Measurements from ENCODE around the gene ATG2A.

ATG2A gene

DNA sequence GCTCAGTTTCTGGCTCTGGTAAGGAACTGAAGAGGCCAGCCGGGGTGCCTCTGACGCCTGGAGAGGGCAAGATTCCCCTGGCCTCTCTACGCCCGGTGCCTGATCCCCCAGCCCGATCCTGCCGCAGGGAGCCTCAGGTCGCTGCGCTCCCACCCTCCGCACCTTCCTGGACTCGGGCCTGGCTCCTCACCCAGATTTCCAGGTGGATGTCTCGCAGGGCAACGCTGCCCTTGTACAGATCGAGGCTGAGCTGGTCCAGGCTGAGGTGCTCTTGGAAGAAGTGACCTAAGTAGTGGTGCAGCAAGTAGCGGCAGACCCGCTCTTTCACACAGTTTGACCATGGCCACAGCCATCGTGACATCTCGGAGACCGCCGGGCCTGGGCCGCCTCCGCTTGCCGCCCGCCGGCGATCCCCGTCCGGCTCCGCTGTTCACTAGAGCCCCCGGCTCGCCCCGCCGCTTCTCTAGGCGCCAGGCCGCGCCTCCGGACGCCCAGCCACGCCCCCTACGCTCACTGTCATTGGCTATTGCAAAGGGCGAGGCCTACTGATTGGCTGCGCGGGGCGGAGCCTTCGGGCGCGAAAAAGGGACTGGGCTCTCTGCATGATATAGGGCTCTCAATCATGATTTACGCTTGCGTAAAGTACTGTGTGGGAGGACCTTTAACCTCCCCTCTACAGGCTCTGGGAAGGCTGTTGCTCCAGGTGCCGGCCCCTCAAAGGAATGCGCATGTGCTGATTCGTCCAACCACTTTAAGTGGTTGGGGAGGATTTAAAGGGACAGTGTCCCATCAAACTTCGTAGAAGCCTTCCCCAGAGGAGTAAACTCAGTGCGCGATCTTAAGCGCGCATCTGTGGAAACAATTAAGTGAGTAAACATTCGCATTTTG is at the start of gene ATG2A:
Gene ATG2A (minus strand): TSS at position 435 of the 888 bp plus-strand sequence. CDS start 74 bp downstream, at position 361.
- DNase-seq, result peak; percentile 95 to 100 (median 99)
- intact Hi-C loops (cut with DNase I), result loop anchor here (2.0 kb wide), 1 partner anchor 110 kb away; the partner anchor contains the start of gene SNX15

DNA sequence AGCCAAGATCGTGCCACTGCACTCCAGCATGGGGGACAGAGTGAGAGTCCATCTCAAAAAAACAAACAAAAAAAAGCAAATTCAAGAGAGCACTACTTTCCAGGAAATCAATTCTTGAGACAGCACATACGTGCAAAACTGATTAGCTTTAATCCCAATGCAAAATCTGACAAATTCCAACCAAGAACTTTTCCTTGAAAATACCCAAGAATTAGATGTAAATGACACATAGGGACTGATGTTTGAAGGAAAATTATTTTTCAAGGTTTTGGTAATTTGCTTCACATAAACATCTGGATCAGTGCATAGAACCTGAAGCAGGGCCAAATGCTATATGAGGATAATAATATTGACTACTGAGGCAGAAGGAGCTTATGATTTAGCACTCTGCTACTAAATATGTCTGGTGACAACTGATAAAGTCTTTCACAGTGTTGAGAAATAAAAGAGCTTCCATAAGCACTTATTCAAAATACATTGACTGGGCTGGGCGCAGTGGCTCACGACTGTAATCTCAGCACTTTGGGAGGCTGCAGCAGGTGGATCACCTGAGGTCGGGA is 46.1 kb upstream of the ATG2A start:
- DNase-seq, result no peak

DNA sequence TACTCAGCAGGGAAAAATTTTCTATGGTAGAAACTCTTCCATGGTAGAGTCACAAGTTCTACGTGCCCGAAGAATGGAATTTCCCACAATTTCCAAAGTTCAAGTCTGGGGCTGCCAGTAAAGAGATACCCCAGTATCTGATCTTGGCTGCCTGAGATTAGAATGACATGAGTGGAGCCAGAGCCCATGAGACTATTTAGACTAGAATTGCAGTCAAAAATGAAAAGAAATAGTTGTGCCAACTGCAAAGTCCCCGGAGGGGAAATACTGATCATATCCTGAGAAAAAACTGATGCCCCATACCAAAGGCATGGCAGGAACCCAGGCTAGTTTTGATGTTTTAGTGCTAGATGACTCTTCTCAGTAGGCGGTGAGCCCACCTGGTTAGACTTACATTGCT is 43.7 kb upstream of the ATG2A start:
- intact Hi-C loops (cut with DNase I), result no loop called here
- no peak for DNase-seq

More for the DNA sequence above, 46.1 kb upstream of the ATG2A start:
- intact Hi-C loops (cut with DNase I), result no loop called here

DNA sequence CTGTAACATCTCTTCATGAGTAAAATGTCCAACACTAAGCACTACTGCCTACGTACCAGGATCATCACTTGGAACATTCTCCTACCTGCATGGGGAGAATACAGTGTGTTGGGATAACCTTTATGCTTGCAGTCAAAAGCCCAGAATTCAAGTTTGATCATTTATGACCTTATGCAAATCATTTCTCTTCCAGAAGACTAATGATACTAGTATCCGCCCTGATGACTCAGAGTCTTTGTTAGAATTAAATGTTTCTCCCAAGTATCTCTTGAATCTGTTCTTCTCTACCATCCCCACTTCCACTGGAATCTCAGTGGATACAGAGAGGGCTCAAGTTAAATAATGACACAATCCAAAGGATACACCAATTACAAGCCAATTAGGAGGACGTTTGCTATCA is 42.5 kb upstream of the ATG2A start:
- intact Hi-C loops (cut with DNase I), result no loop called here
- DNase-seq, result no peak

DNA sequence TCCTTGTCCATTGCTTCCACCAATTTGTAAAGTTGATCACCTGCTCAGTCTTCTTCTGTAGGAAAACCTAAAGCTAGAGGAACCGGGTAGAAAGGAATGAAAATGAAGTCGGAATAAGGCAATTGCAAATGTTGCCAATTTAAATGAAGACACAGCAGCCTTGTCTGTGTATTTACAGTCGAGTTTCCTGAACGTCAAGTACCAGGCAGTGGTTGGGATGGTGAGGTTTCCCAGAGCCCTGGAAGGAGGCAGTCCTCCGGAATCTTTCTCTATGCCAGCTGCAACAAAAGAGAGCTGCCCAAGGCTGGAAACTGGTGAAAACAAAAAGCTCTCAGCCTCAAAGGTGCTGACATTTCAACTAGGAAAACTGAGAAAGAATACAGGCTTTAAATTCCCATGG is 37.2 kb upstream of the ATG2A start:
- DNase-seq, result no peak
- intact Hi-C loops (cut with DNase I), result no loop called here

DNA sequence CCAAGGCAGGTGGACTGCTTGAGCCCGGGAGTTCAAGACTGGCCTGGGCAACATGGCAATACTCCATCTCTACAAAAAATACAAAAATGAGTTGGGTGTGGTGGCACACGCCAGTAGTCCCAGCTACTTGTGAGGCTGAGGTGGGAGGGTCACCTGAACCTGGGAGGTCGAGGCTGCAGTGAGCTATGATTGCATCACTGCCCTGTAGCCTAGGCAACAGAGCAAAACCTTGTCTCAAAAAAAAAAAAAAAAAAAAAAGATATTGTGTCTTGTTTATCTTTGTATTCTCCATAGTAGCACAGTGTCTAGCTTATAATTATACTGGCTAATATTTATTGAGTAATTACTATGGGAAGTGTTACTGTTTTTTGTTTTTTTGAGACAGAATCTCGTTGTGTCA is 34.5 kb upstream of the ATG2A start:
- intact Hi-C loops (cut with DNase I), result no loop called here
- no peak for DNase-seq

DNA sequence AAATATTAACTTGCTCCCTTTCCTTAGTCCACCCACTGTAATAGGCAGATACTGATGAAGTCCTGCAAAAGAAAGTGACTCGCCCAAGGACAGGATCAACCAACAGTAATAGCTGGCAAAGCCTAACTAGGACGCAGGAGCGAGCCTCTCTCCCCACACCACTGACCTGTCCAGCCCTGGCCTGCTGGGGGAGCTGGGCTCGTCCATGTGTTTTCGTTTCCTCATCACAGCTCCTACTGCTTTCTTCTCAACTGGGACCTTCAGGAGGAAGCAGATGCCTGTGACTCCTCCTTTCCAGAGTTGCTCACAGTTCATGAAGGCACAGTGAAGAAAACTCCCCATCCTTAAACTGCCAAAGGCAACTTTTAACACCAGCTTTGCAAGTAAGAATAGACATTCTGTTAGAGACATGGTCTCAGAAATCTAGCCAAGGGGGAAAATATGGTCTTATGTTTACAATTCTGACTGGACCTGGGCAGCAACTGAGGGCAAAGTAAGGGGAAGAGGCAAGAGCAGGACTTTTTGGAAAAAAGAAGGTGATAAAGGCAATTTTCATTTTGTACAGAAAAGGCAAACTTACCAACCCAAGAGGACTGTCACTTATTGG is 30.3 kb upstream of the ATG2A start:
- DNase-seq, result no peak
- intact Hi-C loops (cut with DNase I), result no loop called here

DNA sequence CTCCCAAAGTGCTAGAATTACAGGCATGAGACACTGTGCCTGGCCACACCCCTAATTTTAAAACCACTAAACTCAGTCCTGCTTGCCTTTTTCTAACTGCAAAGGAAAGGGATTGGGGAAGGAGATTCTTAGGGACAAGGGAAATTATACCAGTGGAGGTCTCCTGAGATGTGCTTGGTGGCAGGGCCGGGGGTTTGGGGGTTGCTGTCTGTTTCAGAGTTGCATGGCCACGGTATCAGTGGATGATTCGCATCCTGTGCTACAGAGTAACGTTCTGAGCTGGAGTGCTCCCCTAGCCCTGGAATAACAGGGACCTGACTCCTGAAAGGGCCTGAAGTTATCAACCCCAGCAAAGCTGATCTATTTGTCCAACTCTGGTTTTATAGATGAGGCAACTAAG is 19.5 kb upstream of the ATG2A start:
- DNase-seq, result no peak
- intact Hi-C loops (cut with DNase I), result no loop called here

DNA sequence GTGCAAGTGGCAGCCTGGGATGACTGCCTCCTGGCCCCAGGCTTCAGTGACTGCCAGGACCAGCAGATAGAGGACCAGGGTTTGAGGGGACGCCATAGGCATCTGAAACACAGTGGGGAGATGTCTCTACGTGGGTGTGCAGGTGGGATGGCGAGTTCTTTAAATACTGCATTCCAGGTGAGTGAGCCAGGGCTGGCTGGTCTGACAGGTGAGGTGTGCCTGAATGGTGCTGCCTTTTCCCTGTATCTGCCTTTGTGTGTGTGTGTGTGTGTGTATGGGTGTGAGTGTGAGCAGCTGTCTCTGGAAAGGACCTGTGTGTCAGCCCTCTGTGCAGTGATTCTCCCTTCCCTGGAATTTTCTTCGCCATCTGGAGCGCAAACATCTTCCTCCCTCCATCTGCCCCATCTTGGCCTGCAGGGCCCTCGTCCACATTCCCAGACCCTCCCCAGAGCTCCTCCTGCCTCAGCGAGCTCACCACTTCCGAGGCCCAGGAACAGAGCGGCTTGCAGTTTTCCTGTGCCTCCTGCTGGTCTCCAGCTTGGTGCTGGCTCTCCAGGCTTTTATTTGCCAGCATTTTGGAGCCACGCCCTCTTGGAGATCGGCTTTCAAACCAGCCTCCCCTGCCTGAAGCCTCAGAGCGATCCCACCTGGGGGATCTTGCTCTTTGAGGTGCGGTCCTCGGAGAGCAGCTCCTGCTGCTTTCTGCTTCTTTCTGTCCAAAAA is 18.5 kb upstream of the ATG2A start, which contains the start of gene GPHA2:
Gene GPHA2 (minus strand): TSS at position 535 of the 723 bp plus-strand sequence. CDS start 433 bp downstream, at position 102.
- intact Hi-C loops (cut with DNase I), result no loop called here
- peak in 2 of 42 donors; percentile 47 to 54 for DNase-seq

DNA sequence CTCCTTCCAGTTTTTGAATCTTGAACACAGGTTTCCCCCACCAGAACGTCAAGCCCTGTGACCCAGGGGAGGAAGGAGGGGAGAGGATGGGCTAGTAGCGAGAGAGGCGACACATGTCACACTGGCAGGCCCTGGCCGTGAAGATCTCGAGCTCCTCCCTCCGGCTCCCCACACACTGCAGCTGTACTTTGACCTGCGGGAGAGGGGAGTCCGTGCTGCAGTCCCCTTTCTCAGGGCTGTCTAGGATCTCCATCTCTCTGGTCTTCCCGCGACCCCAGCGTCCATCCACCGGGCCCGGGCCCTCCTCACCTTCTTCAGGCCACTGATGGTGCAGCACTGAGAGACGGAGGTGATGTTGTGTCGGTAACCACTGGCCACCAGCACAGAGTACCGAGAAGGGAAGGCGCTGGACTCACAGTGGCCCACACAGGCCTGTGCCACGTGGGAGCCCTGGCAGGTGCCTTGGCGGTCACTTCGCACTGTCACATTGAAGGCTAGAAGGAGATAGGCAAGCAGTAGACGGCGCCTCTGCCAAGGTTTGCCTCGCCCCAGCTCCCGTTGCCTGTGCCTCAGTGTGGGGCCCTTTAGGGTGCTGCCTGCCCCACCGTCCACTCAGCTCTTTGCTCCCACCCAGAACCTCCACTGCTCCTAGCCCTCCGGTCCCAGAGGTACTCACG is 17.8 kb upstream of the ATG2A start:
- DNase-seq, result no peak
- intact Hi-C loops (cut with DNase I), result no loop called here

DNA sequence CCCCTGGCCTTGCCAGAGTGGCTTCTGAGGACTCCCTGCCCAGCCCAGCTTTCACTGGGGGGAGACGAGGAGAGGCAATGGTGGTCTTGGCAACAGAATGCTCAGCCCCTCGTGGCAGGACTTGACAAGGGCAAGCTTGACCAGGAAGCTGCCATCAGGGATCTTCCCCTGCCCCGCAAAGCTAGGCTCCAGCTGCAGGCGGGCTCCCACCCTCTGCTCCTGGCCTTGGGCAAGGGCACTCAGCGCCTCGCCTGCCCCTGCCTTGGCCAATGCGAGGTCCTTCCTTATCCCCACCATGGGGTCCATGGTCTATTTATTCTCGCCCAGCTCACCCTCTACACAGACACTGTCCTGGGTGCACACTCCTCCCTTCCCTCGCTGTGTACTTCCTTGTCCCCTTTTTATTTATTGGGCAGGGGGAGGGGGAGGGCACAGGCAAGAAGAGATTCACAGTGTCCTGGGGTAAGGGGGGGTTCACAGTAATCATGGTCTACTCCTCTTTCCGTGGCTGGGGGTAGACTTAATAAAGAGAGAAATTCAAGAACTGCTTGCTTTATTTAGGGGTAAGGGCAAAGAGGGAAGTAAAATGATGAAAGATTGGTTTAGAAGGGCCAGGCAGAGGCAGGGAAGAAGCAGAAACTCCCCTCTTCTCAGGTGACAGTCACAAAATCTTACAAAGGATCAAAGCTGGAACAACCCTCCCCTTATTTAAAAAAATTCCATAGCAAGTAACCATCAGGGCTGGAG is 17.1 kb upstream of the ATG2A start:
- intact Hi-C loops (cut with DNase I), result no loop called here

DNA sequence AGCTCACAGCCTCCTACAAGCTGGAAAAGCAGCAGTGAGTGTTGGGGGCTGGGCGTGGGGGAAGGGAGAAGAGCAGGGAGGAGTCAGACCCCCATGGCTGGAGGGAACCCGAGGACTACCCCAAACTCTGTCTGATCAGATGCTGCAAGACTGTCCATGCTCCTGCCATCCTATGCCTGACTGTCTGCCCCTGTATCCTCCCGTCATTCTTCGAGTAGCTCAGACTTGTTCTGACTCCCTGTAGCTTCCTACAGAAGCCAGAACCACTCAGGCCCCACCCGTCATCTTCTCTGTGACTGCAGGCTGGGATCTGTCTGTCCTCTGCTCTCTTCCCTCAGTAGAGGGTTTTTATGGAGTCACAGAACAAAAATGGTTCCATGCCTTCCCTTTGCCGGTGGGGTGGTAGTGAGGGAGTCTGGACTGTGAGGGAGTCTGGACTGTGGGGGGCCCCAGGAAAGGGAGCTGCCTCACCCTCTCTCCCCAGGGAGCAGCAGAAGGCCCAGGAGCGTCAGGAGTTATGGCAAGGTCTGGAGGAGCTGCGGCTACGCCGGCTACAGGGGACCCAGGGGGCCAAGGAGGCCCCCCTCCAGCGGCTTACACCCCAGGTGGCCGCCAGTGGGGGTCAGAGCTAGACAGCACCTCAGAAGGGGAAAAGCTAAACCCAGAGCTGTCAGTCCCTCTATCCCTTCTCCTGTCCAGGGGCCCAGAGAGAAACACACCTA is 16.4 kb upstream of the ATG2A start:
- intact Hi-C loops (cut with DNase I), result no loop called here
- DNase-seq, result peak in 4 of 42 donors; percentile 40 to 56 (median 50)

More for the DNA sequence above, 17.1 kb upstream of the ATG2A start:
- no peak for DNase-seq

DNA sequence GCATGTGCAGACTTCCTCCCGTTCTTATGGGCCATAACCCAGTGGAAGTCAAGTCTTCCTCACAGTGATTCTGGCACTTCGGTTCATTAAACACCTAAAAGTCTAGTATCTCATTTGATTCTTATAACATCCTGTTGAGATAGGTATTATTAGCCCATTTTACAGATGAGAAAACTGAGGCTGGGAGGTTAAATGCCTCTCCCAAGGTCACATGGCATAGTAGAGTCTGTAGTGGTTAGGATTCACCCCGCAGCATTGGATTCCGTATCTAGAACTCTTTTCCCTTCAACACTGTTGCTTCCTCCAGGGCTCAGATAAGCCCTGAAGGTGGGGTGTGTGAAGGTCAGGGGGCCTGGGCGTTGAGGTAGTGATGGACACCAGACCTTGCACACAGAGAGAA is 15.3 kb upstream of the ATG2A start:
- intact Hi-C loops (cut with DNase I), result no loop called here
- no peak for DNase-seq

DNA sequence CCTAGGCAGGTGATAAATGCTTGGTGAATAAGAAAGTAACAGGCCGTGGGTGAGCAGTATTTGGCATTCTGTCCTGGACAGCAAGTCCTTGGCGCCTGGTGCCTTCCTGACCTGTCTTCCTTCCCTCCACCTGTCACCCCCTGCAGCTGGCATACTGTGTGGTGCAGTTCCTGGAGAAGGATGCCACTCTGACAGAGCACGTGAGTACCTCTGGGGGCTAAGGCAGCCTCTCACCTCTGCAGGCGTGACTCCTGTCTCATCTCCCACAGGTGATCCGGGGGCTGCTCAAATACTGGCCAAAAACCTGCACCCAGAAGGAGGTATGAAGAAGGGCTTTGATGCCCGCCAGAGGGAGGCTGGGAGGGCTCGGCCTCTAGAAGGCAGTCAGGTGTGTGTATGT is 14.3 kb upstream of the ATG2A start:
- intact Hi-C loops (cut with DNase I), result no loop called here
- DNase-seq, result no peak

DNA sequence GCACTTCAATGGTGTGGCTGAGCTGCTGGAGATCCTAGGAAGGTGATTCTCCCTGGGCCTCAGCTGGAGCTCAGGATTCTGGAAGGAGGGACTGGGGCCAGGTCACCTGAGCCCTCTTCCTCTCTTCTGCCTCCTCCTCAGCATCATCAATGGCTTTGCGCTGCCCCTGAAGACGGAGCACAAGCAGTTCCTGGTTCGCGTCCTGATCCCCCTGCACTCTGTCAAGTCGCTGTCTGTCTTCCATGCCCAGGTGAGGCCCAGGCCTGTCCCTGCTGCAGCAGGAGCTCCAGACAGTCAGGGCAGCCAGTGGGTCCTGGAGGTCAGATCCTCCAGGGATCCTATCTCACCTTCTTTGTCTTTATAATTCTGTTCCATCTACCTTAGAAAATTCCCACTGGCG is 13.3 kb upstream of the ATG2A start:
- intact Hi-C loops (cut with DNase I), result no loop called here
- no peak for DNase-seq

DNA sequence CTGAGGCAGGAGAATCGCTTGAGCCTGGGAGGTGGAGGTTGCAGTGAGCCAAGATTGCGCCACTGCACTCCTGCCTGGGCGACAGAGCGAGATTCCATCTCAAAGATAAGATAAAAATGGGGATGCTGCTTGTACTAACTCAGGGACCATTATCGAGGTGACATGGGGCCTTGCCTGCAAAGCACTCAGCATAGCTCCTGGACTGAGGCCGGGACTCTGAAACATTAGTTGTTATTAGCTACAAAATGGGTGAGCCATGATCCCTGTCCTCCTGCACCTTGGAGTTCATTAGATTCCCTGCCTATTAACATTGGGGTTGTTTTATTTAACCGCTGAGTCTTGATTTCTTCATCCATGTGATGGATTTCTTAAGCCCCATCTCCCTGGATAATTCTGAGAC is 12.6 kb upstream of the ATG2A start:
- no peak for DNase-seq
- intact Hi-C loops (cut with DNase I), result loop anchor here (10.0 kb wide), 1 partner anchor 185 kb away; the partner anchor contains the start of genes TM7SF2 and ZNHIT2

DNA sequence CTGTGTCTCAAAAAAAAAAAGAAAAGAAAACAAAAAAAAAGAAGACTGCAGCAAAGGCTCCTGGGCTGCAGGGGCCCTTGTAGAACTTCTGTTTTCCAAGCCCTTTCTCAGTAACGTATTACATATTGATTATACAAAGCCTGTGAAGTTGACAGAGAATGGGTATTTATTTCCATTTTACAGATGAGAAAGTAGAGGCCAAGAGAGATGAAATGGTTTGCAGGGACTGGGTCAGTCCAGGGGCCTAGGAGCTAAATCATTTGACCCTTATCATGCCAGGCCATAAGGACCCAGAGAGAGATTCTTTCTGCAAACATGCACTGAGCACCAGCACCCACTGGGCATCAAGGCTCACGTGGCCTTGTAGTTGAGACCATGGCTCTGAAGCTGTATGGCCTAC is 11.9 kb upstream of the ATG2A start:
- intact Hi-C loops (cut with DNase I), result loop anchor here (10.0 kb wide), 1 partner anchor 186 kb away; the partner anchor contains the start of genes TM7SF2 and ZNHIT2
- DNase-seq, result no peak
